Stomach (tissue), 9 donors: ENCODE measurements around the gene RPS27A. TPM values are rescaled to one million over a fixed set of nuclear protein-coding genes. Genes with fewer than 3 reads are reported as not detected.
"Not testable (repeated sequence)": the region's sequence is repeated elsewhere in the genome, so short reads cannot be mapped to it uniquely, and the experiment has no call there.

ENCODE experiments used
- DNase-seq, 2 donors: peaks; one replicate each; pipeline versions ENCODE4 v3.0.0 to v3.0.0-alpha.2; 2013 to 2019
- H3K27ac ChIP-seq, 5 donors: fragments of 200-600 bp in 4 of 5; sonication (generic) in 4 of 5; one replicate each; pipeline ENCODE4 v1.5.1; 2013 to 2019; ENCODE audit warnings: mild to moderate bottlenecking in 1 of 5, moderate library complexity in 1 of 5
- H3K27me3 ChIP-seq, 3 donors: fragments of 200-600 bp; sonication (generic); one replicate each; pipeline ENCODE4 v1.5.1; 2017 to 2019; ENCODE audit warnings: mixed run types in 1 of 3
- H3K36me3 ChIP-seq, 4 donors: fragments of 200-600 bp; sonication (generic); 1 replicate in 3 of 4; 2 replicates in 1 of 4; pipeline ENCODE4 v1.5.1; 2016 to 2019
- H3K4me1 ChIP-seq, 4 donors: fragments of 200-600 bp; sonication (generic); one replicate each; pipeline ENCODE4 v1.5.1; 2016 to 2019
- H3K4me3 ChIP-seq, 4 donors: fragments of 200-600 bp; sonication (generic) in 3 of 4; one replicate each; pipeline ENCODE4 v1.5.1; 2016 to 2019; ENCODE audit warnings: mild to moderate bottlenecking in 1 of 4
- H3K9me3 ChIP-seq, 4 donors: fragments of 200-600 bp; sonication (generic); one replicate each; pipeline ENCODE4 v1.5.1; 2016 to 2019
- CTCF ChIP-seq, 7 experiments: fragments of 450-650 bp in 4 of 7; fragments of 200-600 bp in 3 of 7; sonication (generic) in 3 of 7; IDR thresholded peaks; one replicate each; pipeline ENCODE4 v1.5.1; 2016 to 2019; ENCODE audit warnings: antibody characterized with exemption in 7 of 7, control low read depth in 2 of 7, mild to moderate bottlenecking in 1 of 7
- EP300 ChIP-seq: sonication (generic); formaldehyde crosslinking; IDR thresholded peaks from one replicate; pipeline ENCODE4 v1.6.1; 2017; ENCODE audit warnings: antibody characterized with exemption
- POLR2A ChIP-seq, 4 donors: fragments of 450-650 bp; IDR thresholded peaks; one replicate each; pipeline ENCODE4 v1.6.1; 2016; ENCODE audit warnings: antibody characterized with exemption in 4 of 4, control low read depth in 2 of 4, mild to moderate bottlenecking in 1 of 4, moderate library complexity in 1 of 4
- POLR2AphosphoS5 ChIP-seq, 3 donors: sonication (generic); formaldehyde crosslinking; IDR thresholded peaks; one replicate each; pipeline ENCODE4 v1.6.1; 2016; ENCODE audit warnings: antibody characterized with exemption in 3 of 3
- WGBS, 5 donors: extraction: QIAGEN DNeasy Blood & Tissue Kit in 3 of 5; methylation state at CpG; one replicate each; pipeline versions ENCODE4 v1.1.5 to v1.1.7; 2013 to 2018; 5-methylcytosine and 5-hydroxymethylcytosine counted together
- intact Hi-C: fragments of 100-400 bp; cut with DNase I; formaldehyde crosslinking; loops from one replicate; pipeline ENCODE4 v1.15.1; 2023; ENCODE audit warnings: low total_unique reads
- polyA plus RNA-seq, 3 donors: library from polyadenylated mRNA; stranded (reverse); fragments of 200-250 nt; gene quantifications; one replicate each; pipeline ENCODE4 v1.2.3, GENCODE V29; 2013
- total RNA-seq, 5 donors: library from RNA; depleted of rRNA; stranded (reverse); fragments of >200 nt; gene quantifications; one replicate each; pipeline versions ENCODE4 v1.1.0 to v1.2.3, GENCODE V29; 2014 to 2016
- donor health status: healthy with polysubstance abuse.
- donor health status: Bipolar disorder and iron deficiency.
- donor health status: healthy.

The RPS27A gene
- total and polyA plus RNA-seq, 8 donors, result 319 to 3,642 (median 1,289) TPM

- WGBS, 5 donors, result 0 to 1% (median 0%) methylated on average over 39 to 43 of the region's 43 CpGs
- Histone ChIP-seq H3K4me3 (peak within 1 kb of the TSS; percentile 55 to 70 (median 60)), H3K36me3 (peaks cover 0 to 31% (median 28%) of the 10 kb centered on the region in 4 donors), H3K4me1 (peaks cover 14 to 20% (median 18%) of the 10 kb centered on the region in 4 donors), H3K9me3 (no peaks in the 10 kb centered on the region), H3K27ac (peak within 1 kb of the TSS; percentile 85 to 91 (median 87)), H3K27me3 (no peaks in the 10 kb centered on the region)
- peak; percentile 95 to 98 for DNase-seq
- intact Hi-C loops, result no loop called here
- TF ChIP-seq CTCF (IDR thresholded peaks at IDR 0.05), result peak in 2 of 7 experiments; percentile 25 to 31
- no peak for TF ChIP-seq EP300
- peak; percentile 67 to 92 (median 80) for TF ChIP-seq POLR2AphosphoS5 (IDR thresholded peaks at IDR 0.05)
Observed at GRCh38 chr2:55268907-55269644, 36.6 kb downstream of the RPS27A start, which contains the start of gene MTIF2. MTIF2 (minus strand) TSS chr2:55269231; CDS start chr2:55263858, 5,373 bp downstream.

GRCh38 chr2:55269645-55269990, 37.1 kb downstream of the RPS27A start:
- DNase-seq, result peak in 1 of 2 donors; percentile 34

GRCh38 chr2:55274346-55274745, 41.9 kb downstream of the RPS27A start:
- H3K27me3 ChIP-seq, H3K4me3 ChIP-seq, DNase-seq, intact Hi-C loops, H3K9me3 ChIP-seq, H3K27ac ChIP-seq, H3K36me3 ChIP-seq: not testable (repeated sequence)
- 88 to 95% (median 93%) methylated on average over 2 of the region's 2 CpGs for WGBS, 5 donors
- H3K4me1 ChIP-seq, result peaks cover 4 to 11% (median 7%) of the 10 kb centered on the region in 4 donors

More at GRCh38 chr2:55269645-55269990, 37.1 kb downstream of the RPS27A start:
- Histone ChIP-seq H3K4me3 (peak overlapping the region; percentile 55 to 70 (median 60)), H3K27ac (peak overlapping the region in 4 of 5 donors; percentile 85 to 88 (median 86)), H3K4me1 (peaks cover 14 to 20% (median 18%) of the 10 kb centered on the region in 4 donors), H3K36me3 (peaks cover 0 to 25% (median 23%) of the 10 kb centered on the region in 4 donors), H3K9me3 (no peaks in the 10 kb centered on the region), H3K27me3 (no peaks in the 10 kb centered on the region)
- 29 to 42% (median 32%) methylated on average over 7 of the region's 7 CpGs for WGBS, 5 donors
- no peak for TF ChIP-seq POLR2A (IDR thresholded peaks at IDR 0.05)
- TF ChIP-seq CTCF (IDR thresholded peaks at IDR 0.05), result no peak
- no peak for TF ChIP-seq EP300
- TF ChIP-seq POLR2AphosphoS5 (IDR thresholded peaks at IDR 0.05), result no peak
- intact Hi-C loops, result no loop called here

GRCh38 chr2:55277310-55277709, 44.8 kb downstream of the RPS27A start:
- Histone ChIP-seq H3K27ac (no peak overlapping the region), H3K4me3 (no peak overlapping the region), H3K27me3 (no peaks in the 10 kb centered on the region), H3K4me1 (peaks cover 0 to 9% (median 4%) of the 10 kb centered on the region in 4 donors), H3K36me3 (no peaks in the 10 kb centered on the region), H3K9me3 (no peaks in the 10 kb centered on the region)
- TF ChIP-seq POLR2A (IDR thresholded peaks at IDR 0.05), result no peak
- TF ChIP-seq CTCF (IDR thresholded peaks at IDR 0.05), result no peak
- TF ChIP-seq POLR2AphosphoS5 (IDR thresholded peaks at IDR 0.05), result no peak
- no peak for TF ChIP-seq EP300
- no peak for DNase-seq
- WGBS, 5 donors, result 57 to 77% (median 65%) methylated on average over 3 of the region's 3 CpGs
- intact Hi-C loops, result no loop called here

- H3K4me1 ChIP-seq, result peaks cover 10 to 21% (median 19%) of the 10 kb centered on the region in 4 donors
- intact Hi-C loops, result not testable (repeated sequence)
- 50 to 65% (median 57%) methylated on average over 10 of the region's 10 CpGs for WGBS, 5 donors
Observed at GRCh38 chr2:55279214-55279835, 46.8 kb downstream of the RPS27A start.

GRCh38 chr2:55279859-55280424, 47.5 kb downstream of the RPS27A start:
- H3K4me1 ChIP-seq, result peaks cover 10 to 25% (median 24%) of the 10 kb centered on the region in 4 donors
- H3K27ac ChIP-seq, DNase-seq, H3K27me3 ChIP-seq, H3K4me3 ChIP-seq, H3K9me3 ChIP-seq, intact Hi-C loops, H3K36me3 ChIP-seq: not testable (repeated sequence)
- 62 to 78% (median 74%) methylated on average over 7 of the region's 7 CpGs for WGBS, 5 donors

More at GRCh38 chr2:55279214-55279835, 46.8 kb downstream of the RPS27A start:
- not testable (repeated sequence) for H3K9me3 ChIP-seq, H3K27me3 ChIP-seq, H3K36me3 ChIP-seq, H3K4me3 ChIP-seq, H3K27ac ChIP-seq, DNase-seq

- intact Hi-C loops, H3K27me3 ChIP-seq, H3K9me3 ChIP-seq, DNase-seq, H3K36me3 ChIP-seq: not testable (repeated sequence)
- Histone ChIP-seq H3K27ac (peak overlapping the region in 4 of 5 donors; percentile 92 to 96 (median 93)), H3K4me1 (peaks cover 10 to 29% (median 27%) of the 10 kb centered on the region in 4 donors), H3K4me3 (peak overlapping the region in 1 of 4 donors; percentile 59)
- 67 to 87% (median 80%) methylated on average over 5 of the region's 5 CpGs for WGBS, 5 donors
Observed at GRCh38 chr2:55280851-55281546, 48.5 kb downstream of the RPS27A start.
